HFF-Myc (cell line): ENCODE results near the gene RBP7.
"Not testable (repeated sequence)": the region's sequence is repeated elsewhere in the genome, so short reads cannot be mapped to it uniquely, and the experiment has no call there.

Experiments used
- DNase-seq: peaks from one replicate; pipeline ENCODE4 v3.0.0-alpha.2; 2011; ENCODE audit warnings: low read depth; ENCODE audit errors: extremely low read depth
- H3K4me3 ChIP-seq: replicated peaks from 2 replicates; pipeline ENCODE4 v1.5.1; 2011; ENCODE audit warnings: low read depth, mild to moderate bottlenecking, control low read depth, low read length
- CTCF ChIP-seq: IDR thresholded peaks from 2 replicates; pipeline ENCODE4 v1.5.1; 2012; ENCODE audit warnings: mild to moderate bottlenecking, low read depth, low read length, control low read depth; ENCODE audit errors: missing control alignments

Gene RBP7

GRCh38 chr1:9989773-9990172, 7.3 kb upstream of the RBP7 start:
- no peak for DNase-seq
- no peak for TF ChIP-seq CTCF
- H3K4me3 ChIP-seq: no peak overlapping the region

- no peak for DNase-seq
- TF ChIP-seq CTCF: no peak
- H3K4me3 ChIP-seq: no peak overlapping the region
Measured at GRCh38 chr1:9990944-9991343, 6.1 kb upstream of the RBP7 start.

GRCh38 chr1:9992910-9993309, 4.1 kb upstream of the RBP7 start:
- DNase-seq: no peak
- TF ChIP-seq CTCF: no peak
- no peak overlapping the region for H3K4me3 ChIP-seq

GRCh38 chr1:9993561-9994075, 3.4 kb upstream of the RBP7 start:
- TF ChIP-seq CTCF: no peak
- no peak for DNase-seq
- no peak overlapping the region for H3K4me3 ChIP-seq

GRCh38 chr1:10001016-10001665, 4.1 kb downstream of the RBP7 start:
- H3K4me3 ChIP-seq: no peak overlapping the region
- no peak for DNase-seq
- no peak for TF ChIP-seq CTCF

GRCh38 chr1:10005248-10005647, 8.2 kb downstream of the RBP7 start:
- not testable (repeated sequence) for H3K4me3 ChIP-seq, DNase-seq

GRCh38 chr1:10007169-10007568, 10.1 kb downstream of the RBP7 start:
- TF ChIP-seq CTCF: no peak
- no peak overlapping the region for H3K4me3 ChIP-seq
- DNase-seq: no peak
